ENCODE measurements around the gene NDUFC1.

DNA sequence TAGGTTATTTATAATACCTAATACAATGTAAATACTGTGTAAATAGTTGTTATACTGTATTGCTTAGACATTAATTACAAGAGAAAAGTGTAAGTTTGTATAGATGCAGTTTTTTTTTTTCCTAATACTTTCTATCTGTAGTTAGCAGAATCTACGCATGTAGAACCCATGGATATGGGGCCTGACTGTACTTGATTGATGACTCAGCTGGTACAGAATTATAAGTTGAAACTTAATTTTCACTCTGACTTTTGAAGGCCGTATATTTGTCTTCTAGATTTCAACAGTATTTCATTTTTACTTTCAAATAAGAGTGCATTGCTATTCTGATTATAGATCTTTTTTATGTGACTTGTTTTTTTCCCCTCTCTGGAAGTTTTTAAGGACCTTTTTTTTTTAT, 30.8 kb upstream of the NDUFC1 start:
- TF ChIP-seq CTCF (conservative IDR thresholded peaks at IDR 0.05) (no peak), ZFX (IDR thresholded peaks at IDR 0.05) (no peak)

Measured in C4-2B (cell line).